Upper lobe of left lung (tissue), 6 donors: ENCODE data around the gene SPEF2. TPM values are rescaled to one million over a fixed set of nuclear protein-coding genes. Genes with fewer than 3 reads are reported as not detected.
A peak's percentile ranks its signal among the peaks of the same experiment; 100 is the strongest.

Source experiments
- ATAC-seq, 2 donors: fragments of 200-7000 bp; cut with Tn5 transposase; one replicate each; pipeline ENCODE4 v1.9.1; 2022; ENCODE audit warnings: mild to moderate bottlenecking in 2 of 2, moderate library complexity in 2 of 2; ENCODE audit not compliant: low FRiP score in 2 of 2
- DNase-seq, 2 donors: peaks; one replicate each; pipeline ENCODE4 v3.0.0-alpha.2; 2019 to 2020
- H3K27ac ChIP-seq, 4 donors: fragments of 200-600 bp; sonication (generic); one replicate each; pipeline ENCODE4 v1.5.1; 2016 to 2019
- H3K27me3 ChIP-seq, 4 donors: fragments of 200-600 bp; sonication (generic); one replicate each; pipeline ENCODE4 v1.5.1; 2017 to 2019
- H3K36me3 ChIP-seq, 4 donors: fragments of 200-600 bp; sonication (generic); one replicate each; pipeline ENCODE4 v1.5.1; 2016 to 2019
- H3K4me1 ChIP-seq, 4 donors: fragments of 200-600 bp; sonication (generic); one replicate each; pipeline ENCODE4 v1.5.1; 2018 to 2019
- H3K4me3 ChIP-seq, 4 donors: fragments of 200-600 bp; sonication (generic); one replicate each; pipeline ENCODE4 v1.5.1; 2017 to 2019; ENCODE audit warnings: mild to moderate bottlenecking in 2 of 4, moderate library complexity in 1 of 4
- H3K9me3 ChIP-seq, 4 donors: fragments of 200-600 bp; sonication (generic); one replicate each; pipeline ENCODE4 v1.5.1; 2018 to 2019
- CTCF ChIP-seq, 6 experiments: fragments of 450-650 bp in 4 of 6; fragments of 200-600 bp in 2 of 6; sonication (generic) in 2 of 6; IDR thresholded peaks; one replicate each; pipeline ENCODE4 v1.5.1; 2016 to 2019; ENCODE audit warnings: antibody characterized with exemption in 6 of 6
- EP300 ChIP-seq, 4 donors: sonication (generic); formaldehyde crosslinking; IDR thresholded peaks; one replicate each; pipeline ENCODE4 v1.5.1; 2017; ENCODE audit warnings: antibody characterized with exemption in 4 of 4, control low read depth in 2 of 4
- POLR2A ChIP-seq, 4 donors: fragments of 450-650 bp; IDR thresholded peaks; one replicate each; pipeline ENCODE4 v1.5.1; 2016 to 2017; ENCODE audit warnings: antibody characterized with exemption in 4 of 4, mild to moderate bottlenecking in 2 of 4
- POLR2AphosphoS5 ChIP-seq, 2 donors: sonication (generic); formaldehyde crosslinking; IDR thresholded peaks; one replicate each; pipeline ENCODE4 v1.5.1; 2017; ENCODE audit warnings: antibody characterized with exemption in 2 of 2
- WGBS, 2 donors: methylation state at CpG; one replicate each; pipeline ENCODE4 v1.1.5; 2017 to 2018; 5-methylcytosine and 5-hydroxymethylcytosine counted together
- total RNA-seq, 6 donors: library from RNA; depleted of rRNA in 4 of 6; stranded (reverse); fragments of >200 nt in 4 of 6; gene quantifications; one replicate each; pipeline versions ENCODE4 v1.1.0 to v1.2.1, GENCODE V29; 2016 to 2021
- donor health status: DM: no; HTN: no; CAD: no; lungs with moderate emphysema.
- donor health status: DM: no; HTN: yes; CAD: no; lungs with severe emphysema.

The SPEF2 gene
- total RNA-seq, 6 donors from 2014 or later, result 6.6 to 95.3 (median 13.9) TPM

- DNase-seq, result no peak
- H3K9me3 ChIP-seq, result no peaks in the 10 kb centered on the region
- H3K36me3 ChIP-seq, result no peaks in the 10 kb centered on the region
- H3K27ac ChIP-seq, result no peak overlapping the region
- TF ChIP-seq CTCF (IDR thresholded peaks at IDR 0.05), result no peak
- no peak for TF ChIP-seq EP300 (IDR thresholded peaks at IDR 0.05)
- TF ChIP-seq POLR2AphosphoS5 (IDR thresholded peaks at IDR 0.05), result no peak
- TF ChIP-seq POLR2A (IDR thresholded peaks at IDR 0.05), result no peak
- H3K27me3 ChIP-seq, result no peaks in the 10 kb centered on the region
- no peak overlapping the region for H3K4me3 ChIP-seq
- WGBS, 2 donors, result 83 to 95% methylated on average over 1 of the region's 1 CpG
- no peak for ATAC-seq
- H3K4me1 ChIP-seq, result no peaks in the 10 kb centered on the region
Measured at GRCh38 chr5:35647712-35648111, 30.0 kb downstream of the SPEF2 start.

GRCh38 chr5:35651002-35651756 is 33.5 kb downstream of the SPEF2 start:
- H3K36me3 ChIP-seq, result no peaks in the 10 kb centered on the region
- WGBS, 2 donors, result 50 to 70% methylated on average over 4 of the region's 4 CpGs
- DNase-seq (no peak), ATAC-seq (no peak)
- H3K4me3 ChIP-seq, result no peak overlapping the region
- TF ChIP-seq POLR2AphosphoS5 (IDR thresholded peaks at IDR 0.05) (no peak), CTCF (IDR thresholded peaks at IDR 0.05) (peak in 5 of 6 experiments; percentile 31 to 48 (median 38))
- H3K27ac ChIP-seq, result no peak overlapping the region
- no peaks in the 10 kb centered on the region for H3K4me1 ChIP-seq
- no peaks in the 10 kb centered on the region for H3K9me3 ChIP-seq
- H3K27me3 ChIP-seq, result no peaks in the 10 kb centered on the region

GRCh38 chr5:35656721-35657120 is 39.1 kb downstream of the SPEF2 start:
- ATAC-seq (no peak), DNase-seq (no peak)
- Histone ChIP-seq H3K27ac (no peak overlapping the region), H3K27me3 (no peaks in the 10 kb centered on the region), H3K4me3 (no peak overlapping the region), H3K9me3 (no peaks in the 10 kb centered on the region), H3K36me3 (no peaks in the 10 kb centered on the region), H3K4me1 (no peaks in the 10 kb centered on the region)
- TF ChIP-seq POLR2AphosphoS5 (IDR thresholded peaks at IDR 0.05) (no peak), CTCF (IDR thresholded peaks at IDR 0.05) (no peak), POLR2A (IDR thresholded peaks at IDR 0.05) (no peak), EP300 (IDR thresholded peaks at IDR 0.05) (no peak)

- Histone ChIP-seq H3K27me3 (no peaks in the 10 kb centered on the region), H3K4me1 (no peaks in the 10 kb centered on the region), H3K36me3 (no peaks in the 10 kb centered on the region), H3K27ac (no peak overlapping the region), H3K9me3 (no peaks in the 10 kb centered on the region), H3K4me3 (no peak overlapping the region)
- DNase-seq, result no peak
- no peak for ATAC-seq
- WGBS, 2 donors, result 82 to 88% methylated on average over 2 of the region's 2 CpGs
- TF ChIP-seq POLR2A (IDR thresholded peaks at IDR 0.05) (no peak), CTCF (IDR thresholded peaks at IDR 0.05) (no peak), POLR2AphosphoS5 (IDR thresholded peaks at IDR 0.05) (no peak), EP300 (IDR thresholded peaks at IDR 0.05) (no peak)
Measured at GRCh38 chr5:35657877-35658276, 40.2 kb downstream of the SPEF2 start.

- Histone ChIP-seq H3K9me3 (no peaks in the 10 kb centered on the region), H3K27me3 (no peaks in the 10 kb centered on the region), H3K27ac (no peak overlapping the region), H3K4me3 (no peak overlapping the region), H3K4me1 (no peaks in the 10 kb centered on the region), H3K36me3 (no peaks in the 10 kb centered on the region)
- DNase-seq, result no peak
- TF ChIP-seq POLR2AphosphoS5 (IDR thresholded peaks at IDR 0.05) (no peak), CTCF (IDR thresholded peaks at IDR 0.05) (no peak), POLR2A (IDR thresholded peaks at IDR 0.05) (no peak), EP300 (IDR thresholded peaks at IDR 0.05) (no peak)
- no peak for ATAC-seq
Measured at GRCh38 chr5:35659556-35659955, 41.9 kb downstream of the SPEF2 start.
